Measurements from ENCODE around the gene EXT2.

EXT2 gene

DNA sequence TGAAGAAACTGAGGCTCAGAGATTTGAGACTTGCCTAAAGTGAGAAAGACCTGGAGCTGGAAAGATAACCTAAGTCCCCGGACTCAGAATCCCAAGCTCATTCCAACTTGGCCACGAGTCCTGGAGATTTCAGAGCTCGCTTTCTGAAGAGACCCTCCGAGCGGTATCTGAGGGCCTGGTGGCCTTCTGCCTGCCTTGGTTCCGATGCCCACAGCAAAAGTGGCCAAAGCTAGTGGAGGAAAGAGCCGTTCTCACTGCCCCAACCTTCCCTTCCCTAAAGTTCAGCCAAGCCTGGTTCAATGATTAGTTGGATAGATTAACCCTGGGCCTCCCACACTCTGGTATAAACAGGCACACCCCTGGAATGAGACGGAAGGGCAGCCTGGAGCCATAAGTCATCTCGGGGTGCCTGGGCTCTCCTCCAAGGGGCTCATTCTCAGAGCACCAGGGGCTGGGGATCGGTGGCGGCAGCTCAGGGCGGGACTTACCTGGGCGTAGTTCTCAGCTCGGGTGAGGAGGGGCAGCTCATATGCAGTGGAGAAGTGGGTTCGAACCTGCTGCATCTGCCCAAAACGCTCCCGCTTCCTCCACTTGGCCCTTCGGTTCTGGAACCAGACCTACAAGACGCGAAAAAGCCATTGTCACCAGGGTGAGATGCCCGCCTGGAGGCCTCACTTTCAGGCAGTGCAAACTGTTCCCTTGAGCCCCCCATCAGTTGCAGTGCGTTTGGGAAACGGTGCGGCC, 171.7 kb downstream of the EXT2 start:
- no peak for DNase-seq (ENCODE audit: low read depth)

DNA sequence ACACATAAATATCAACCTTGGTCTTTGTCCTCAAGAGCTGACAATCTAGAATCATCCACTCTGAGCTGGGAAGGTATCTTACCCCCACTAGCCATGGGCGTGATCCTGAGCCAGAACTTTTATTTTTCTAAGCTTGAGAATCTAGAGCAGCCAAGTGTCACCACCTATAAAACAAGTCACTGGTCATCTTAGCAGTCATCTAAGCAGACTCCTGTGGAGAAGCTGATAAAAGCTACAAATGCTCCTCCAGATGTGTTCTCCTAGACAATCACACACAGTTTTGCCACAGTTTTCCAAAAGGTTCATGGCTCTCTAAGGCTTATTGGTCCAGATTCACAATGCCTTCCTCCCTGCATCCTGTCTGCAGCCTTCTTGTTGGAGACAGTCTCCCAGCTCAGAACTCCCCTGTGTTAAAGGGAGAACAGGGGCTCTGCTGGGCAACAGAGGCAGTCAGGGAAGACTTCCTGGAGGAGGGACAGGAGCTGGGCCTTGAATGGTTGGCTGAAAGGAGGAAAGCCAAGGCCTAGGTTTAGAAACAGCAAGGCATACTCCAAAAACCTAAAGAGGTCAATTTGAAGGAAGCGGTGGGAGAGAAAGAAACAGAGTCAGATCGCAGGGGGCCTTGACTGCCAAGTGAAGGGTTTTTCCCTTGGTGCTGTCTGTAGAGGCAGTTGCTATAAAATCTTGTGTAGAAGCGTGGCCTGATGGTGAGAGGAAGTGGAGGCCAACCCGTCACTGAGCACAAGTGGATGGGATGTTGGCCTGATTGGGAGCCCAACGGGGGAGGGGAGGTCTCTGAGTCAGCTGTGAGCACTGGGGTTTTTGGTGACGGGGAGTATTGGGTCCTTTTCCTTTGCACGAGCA, 172.5 kb downstream of the EXT2 start:
- no peak for DNase-seq (ENCODE audit: low read depth)

DNA sequence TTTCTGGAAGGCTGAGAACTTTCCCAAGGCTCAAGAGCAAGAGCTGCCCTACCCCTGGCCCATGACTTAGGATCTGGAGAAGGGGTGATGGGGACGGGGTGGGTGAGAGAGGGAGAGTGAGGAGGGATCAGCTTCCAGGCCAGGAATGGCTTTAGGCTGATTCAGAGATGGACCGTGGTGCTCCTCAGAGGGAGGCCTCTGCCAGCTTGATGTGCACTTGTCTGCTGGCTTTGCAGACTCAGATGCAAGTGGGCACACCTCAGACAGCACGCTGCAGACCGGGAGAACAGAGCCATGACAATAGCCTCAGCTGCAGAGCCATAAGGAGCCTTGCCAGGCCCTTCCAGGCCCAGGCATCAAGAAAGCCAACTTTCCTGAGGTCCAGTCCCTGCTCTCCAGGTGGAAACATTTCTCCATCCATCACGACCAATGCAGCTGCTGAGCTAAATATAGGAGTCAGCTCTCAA, 173.2 kb downstream of the EXT2 start:
- DNase-seq (ENCODE audit: low read depth) = no peak

DNA sequence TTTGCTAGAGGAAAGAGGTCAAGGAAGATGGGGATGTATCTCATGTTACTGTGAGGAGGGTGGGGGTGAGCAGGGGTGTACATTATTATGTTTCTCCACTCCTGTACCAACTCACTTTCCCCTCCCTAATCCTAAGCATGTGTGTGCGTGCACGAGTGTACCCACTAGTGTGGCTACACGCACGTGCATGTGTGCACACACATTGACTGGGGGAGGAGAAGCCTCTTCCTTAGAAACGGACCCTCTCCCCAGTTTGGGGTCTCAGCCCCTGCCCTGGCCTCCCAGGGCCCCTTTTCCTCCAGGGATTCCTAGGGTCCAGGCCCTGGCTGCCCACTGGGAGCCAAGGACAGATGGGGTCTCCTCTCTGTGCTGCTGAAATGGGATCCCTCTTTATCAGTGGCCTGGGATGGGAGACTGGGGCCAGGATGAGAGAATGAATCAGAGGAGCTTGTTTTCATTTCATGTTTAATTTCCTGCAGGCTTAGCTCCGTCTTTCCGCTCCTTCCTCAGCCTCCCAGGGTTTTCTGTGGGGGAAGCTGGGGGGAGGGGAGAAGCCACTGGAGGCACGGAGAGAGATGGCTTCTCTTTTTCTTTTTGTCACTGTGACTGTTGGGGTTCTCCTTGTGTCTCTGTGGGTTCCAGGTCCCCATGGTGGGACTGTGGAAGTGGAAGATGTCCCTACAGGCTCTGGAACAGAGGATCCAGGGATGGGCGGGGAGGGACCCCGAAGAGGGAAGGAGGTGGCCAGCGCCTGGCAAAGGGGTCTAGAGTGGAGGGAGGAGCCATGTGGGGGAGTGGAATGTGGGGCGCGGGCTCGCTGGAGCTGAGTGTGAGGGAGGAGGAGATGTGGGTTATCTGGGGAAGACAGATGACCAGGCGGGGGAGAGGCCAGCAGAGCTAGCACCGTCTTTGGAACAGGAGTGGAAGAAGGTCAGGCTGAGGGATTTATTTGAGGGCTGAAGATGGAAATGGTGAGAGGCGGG, 174.2 kb downstream of the EXT2 start:
- peak; percentile 61 for DNase-seq (ENCODE audit: low read depth)

GRCh38 chr11:44270403-44271273, 175.2 kb downstream of the EXT2 start:
- DNase-seq (ENCODE audit: low read depth) = no peak

DNA sequence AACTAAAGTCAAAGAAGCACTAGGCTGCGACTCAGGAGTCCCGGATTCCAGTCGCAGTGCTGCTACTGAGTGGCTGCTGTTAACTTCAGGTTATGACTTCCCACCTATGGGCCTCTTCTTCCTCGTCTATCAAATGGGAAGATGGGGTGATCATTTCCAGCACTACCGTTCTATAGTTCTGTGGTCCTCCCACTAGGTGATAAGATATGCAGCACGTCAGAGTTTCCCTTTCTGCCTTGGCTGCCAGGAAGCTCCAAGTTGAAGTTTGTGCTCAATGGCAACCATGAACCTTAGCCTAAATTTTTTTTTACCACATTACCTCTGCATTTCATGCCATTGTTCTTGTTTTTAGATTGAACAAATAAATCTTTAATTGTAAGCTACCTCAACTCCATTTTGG, 175.8 kb downstream of the EXT2 start:
- DNase-seq (ENCODE audit: low read depth) = no peak

GRCh38 chr11:44274404-44274803, 178.9 kb downstream of the EXT2 start:
- no peak for DNase-seq (ENCODE audit: low read depth)

DNA sequence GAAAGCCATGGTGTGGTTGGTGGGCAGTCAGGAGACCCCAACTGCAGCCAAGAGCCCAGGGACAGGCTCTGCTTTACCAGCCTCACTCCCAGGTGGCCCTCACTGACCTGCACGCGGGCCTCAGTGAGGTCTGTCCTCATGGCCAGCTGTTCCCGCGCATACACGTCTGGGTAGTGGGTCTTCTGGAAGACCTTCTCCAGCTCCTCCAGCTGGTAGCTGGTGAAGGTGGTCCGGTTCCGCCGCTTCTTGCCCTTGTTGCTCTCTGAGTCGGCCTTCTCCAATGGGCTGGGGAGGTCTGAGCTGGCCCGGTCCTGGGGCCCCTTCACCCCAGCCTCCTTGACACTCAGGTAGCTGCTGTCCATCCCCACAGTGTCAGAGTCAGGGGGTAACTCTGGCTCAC, 179.8 kb downstream of the EXT2 start:
- no peak for DNase-seq (ENCODE audit: low read depth)

DNA sequence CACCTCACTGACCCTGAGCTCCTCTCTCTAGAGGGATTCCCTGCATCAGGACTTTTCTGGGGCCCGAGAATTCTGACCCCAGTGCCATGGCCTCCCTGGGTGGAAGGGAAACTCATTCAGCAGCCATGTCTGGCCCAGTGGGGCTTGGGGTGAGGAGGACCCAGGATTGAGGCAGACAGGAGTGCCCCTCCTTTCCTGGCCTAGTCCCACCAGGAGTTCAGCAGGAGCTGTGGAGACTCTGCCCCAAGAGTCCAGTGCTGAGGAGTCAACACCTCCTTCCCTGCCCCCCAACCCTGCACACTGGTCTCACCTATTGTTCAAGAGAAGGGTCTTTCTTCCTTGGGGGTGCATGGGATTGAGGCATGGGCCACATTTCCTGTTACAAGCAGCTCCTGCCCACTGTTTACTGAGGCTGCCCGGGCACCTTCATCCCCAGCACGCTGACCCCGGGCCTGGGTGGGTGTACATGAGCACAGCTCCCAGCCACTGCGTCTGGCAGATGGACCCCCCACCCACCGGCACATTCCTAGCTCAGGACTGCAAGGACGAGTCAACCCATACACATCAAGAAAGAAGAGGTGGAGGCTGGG, 180.6 kb downstream of the EXT2 start:
- no peak for DNase-seq (ENCODE audit: low read depth)

- DNase-seq (ENCODE audit: low read depth) = no peak
Measured at GRCh38 chr11:44277196-44278090, 182.0 kb downstream of the EXT2 start.

DNA sequence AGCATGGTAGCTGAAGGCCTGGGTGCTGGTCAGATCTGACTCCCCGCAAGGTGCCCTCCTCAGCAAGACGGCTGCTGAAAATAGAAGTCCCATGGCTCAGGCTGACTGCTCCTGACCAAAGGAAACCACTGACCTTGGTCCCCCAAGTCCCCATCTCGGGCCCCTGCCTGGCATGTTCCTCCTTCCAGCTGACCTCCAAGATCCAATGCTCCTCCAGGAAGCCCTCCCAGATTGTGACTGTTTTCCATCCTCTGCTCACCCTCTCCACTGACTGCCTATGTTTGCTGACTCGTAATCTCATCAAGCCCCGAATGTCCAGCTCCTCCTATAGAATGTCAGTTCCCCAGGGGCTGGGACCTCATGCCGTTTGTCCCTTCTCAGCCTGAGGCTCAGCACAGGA, 184.0 kb downstream of the EXT2 start:
- DNase-seq (ENCODE audit: low read depth) = no peak

DNA sequence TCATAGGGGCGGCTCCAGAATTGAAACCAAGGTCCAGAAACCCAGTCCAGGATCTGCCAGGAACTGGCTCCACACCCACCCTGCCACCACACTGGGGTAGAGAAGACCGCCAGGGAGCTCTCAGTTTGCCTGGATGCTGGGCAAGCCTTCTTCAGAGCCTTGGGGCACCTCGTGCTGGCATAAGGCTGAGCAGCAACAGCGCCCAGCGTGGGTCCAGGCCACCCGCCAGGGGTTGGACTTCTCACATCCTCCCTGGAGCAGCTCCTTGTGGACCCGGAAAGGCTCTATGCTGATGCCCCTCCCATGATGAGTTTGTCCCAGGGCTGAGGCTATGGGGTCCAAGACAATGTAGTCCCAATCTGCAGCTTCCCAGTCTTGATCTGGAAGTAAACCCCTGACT, 184.8 kb downstream of the EXT2 start:
- DNase-seq (ENCODE audit: low read depth) = no peak

GRCh38 chr11:44281151-44281550, 185.7 kb downstream of the EXT2 start:
- no peak for DNase-seq (ENCODE audit: low read depth)

GRCh38 chr11:44282620-44283019, 187.1 kb downstream of the EXT2 start:
- DNase-seq (ENCODE audit: low read depth) = no peak

DNA sequence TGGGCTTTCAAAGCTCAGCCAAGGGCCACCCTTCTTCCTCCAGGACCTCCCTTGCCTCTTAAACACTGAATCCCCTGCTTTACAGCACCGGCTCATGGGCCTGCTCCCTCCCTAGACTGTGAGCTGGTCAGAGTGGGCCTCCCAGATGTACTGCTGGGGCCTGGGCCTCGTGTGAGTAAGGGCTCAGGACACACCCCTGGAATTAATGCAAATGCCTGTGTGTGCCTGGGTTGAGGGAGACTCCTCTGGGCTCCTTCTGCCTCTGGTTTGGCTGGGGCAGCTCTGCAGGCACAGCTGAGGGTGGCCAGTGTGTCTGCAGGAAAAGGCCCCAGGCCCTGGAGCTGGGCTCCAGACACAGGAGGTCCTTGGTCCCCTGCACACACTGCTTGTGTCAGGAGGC, 190.3 kb downstream of the EXT2 start:
- DNase-seq (ENCODE audit: low read depth) = no peak

DNA sequence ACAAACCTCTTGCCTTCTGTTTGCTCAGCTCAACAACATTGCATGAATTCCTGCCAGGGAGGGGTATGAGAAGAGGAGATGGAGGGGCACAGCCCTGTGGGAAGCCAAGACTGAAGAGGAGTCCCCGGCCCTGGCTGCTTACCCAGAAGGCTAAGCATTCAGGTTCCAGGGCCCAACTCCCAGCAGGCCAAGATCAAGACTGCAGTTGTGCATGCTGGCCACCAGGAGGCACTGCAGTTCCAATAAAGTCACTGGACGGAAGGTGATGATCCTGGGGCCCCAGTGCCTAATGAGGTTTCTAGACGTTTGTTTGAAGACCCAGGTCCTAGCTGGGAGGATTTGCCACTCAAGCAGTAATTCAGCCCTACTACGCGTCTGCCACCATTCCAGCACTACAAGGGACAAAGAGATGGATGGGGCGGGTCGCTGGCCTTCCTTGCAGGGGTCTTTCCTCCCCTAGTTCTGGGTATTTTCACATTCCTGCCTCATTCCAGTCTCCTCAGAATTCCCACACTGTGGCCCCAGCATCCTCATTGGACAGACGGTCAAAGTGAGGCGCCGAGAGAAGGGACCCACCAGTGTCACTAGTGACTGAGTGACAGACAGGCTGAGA, 190.9 kb downstream of the EXT2 start:
- peak; percentile 45 for DNase-seq (ENCODE audit: low read depth)

DNA sequence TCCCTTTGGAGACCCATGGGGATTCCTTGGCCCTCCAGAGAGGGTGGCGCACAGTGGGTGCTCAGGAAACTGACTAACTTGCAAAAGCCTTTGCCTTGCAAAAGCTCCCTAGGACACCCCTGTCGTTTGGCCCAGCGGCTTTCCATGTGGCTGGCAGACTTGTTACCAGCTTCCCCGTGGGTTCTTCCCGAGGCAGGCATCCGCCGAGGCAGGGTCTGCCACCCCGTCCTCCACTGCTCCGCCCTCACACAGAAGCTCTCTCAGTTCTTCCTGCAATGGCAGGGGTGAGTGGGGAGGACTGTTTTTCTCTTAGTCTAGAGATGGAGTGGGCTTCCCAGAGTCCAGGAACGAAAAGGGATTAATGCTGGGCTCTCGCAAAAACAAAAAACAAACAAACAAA, 191.4 kb downstream of the EXT2 start:
- DNase-seq (ENCODE audit: low read depth) = no peak

- no peak for DNase-seq (ENCODE audit: low read depth)
Measured at GRCh38 chr11:44288133-44288526, 192.7 kb downstream of the EXT2 start.

- DNase-seq (ENCODE audit: low read depth) = no peak
Measured at GRCh38 chr11:44290208-44290607, 194.7 kb downstream of the EXT2 start.

Measured in CMK (cell line).